ENCODE data around the gene VKORC1.
"Not testable (repeated sequence)": the region's sequence is repeated elsewhere in the genome, so short reads cannot be mapped to it uniquely, and the experiment has no call there.

Gene VKORC1

GRCh38 chr16:31138621-31139578, 44.3 kb upstream of the VKORC1 start:
- CTCF ChIA-PET, result interaction anchor here (0.9 kb wide), 1 partner anchor 22 kb away, joined by 3 read pairs; the partner anchor contains the start of gene KAT8
- DNase-seq (ENCODE audit: extremely low spot score), result no peak
- POLR2A ChIA-PET, result interaction anchor here (1.8 kb wide), 2 partner anchors 22 to 41 kb away, joined by 7 to 9 read pairs; partner anchors contain the start of genes FUS and KAT8
- TF ChIP-seq ZNF384 (IDR thresholded peaks at IDR 0.05) (no peak), SUZ12 (IDR thresholded peaks at IDR 0.05) (no peak), SP1 (IDR thresholded peaks at IDR 0.05) (no peak), CTBP1 (IDR thresholded peaks at IDR 0.05; ENCODE audit: borderline replicate concordance) (no peak), LEF1 (IDR thresholded peaks at IDR 0.05; ENCODE audit: borderline replicate concordance) (no peak), FOXA1 (IDR thresholded peaks at IDR 0.05) (no peak), FOXK2 (IDR thresholded peaks at IDR 0.05) (no peak), BHLHE40 (IDR thresholded peaks at IDR 0.05; ENCODE audit: borderline replicate concordance) (no peak), HDGF (IDR thresholded peaks at IDR 0.05; ENCODE audit: borderline replicate concordance) (no peak), ARNT (IDR thresholded peaks at IDR 0.05) (no peak), NFRKB (IDR thresholded peaks at IDR 0.05) (no peak), TARDBP (IDR thresholded peaks at IDR 0.05) (no peak), FOXM1 (IDR thresholded peaks at IDR 0.05; ENCODE audit: borderline replicate concordance) (no peak), ELF4 (IDR thresholded peaks at IDR 0.05) (no peak), PKNOX1 (IDR thresholded peaks at IDR 0.05) (no peak), L3MBTL2 (conservative IDR thresholded peaks at IDR 0.05) (no peak)

- CTCF ChIA-PET; DNase-seq (ENCODE audit: extremely low spot score): not testable (repeated sequence)
- POLR2A ChIA-PET, result interaction anchor here (6.9 kb wide), 1 partner anchor 20 kb away, joined by 38 read pairs; the partner anchor contains the start of gene KAT8
These were observed 42.4 kb upstream of the VKORC1 start for GRCh38 chr16:31136822-31137499.

GRCh38 chr16:31136287-31136662, 41.7 kb upstream of the VKORC1 start:
- POLR2A ChIA-PET, result interaction anchor here (2.0 to 6.9 kb wide), 2 partner anchors 19 to 43 kb away, joined by 5 to 38 read pairs; partner anchors contain the start of genes FUS and KAT8
- CTCF ChIA-PET, result no interaction called here
- no peak for TF ChIP-seq PKNOX1 (IDR thresholded peaks at IDR 0.05)
- no peak for TF ChIP-seq TARDBP (IDR thresholded peaks at IDR 0.05)
- no peak for TF ChIP-seq BHLHE40 (IDR thresholded peaks at IDR 0.05; ENCODE audit: borderline replicate concordance)
- no peak for TF ChIP-seq ZNF384 (IDR thresholded peaks at IDR 0.05)
- no peak for TF ChIP-seq HDGF (IDR thresholded peaks at IDR 0.05; ENCODE audit: borderline replicate concordance)
- no peak for TF ChIP-seq NFRKB (IDR thresholded peaks at IDR 0.05)
- TF ChIP-seq FOXM1 (IDR thresholded peaks at IDR 0.05; ENCODE audit: borderline replicate concordance), result no peak
- no peak for TF ChIP-seq CTBP1 (IDR thresholded peaks at IDR 0.05; ENCODE audit: borderline replicate concordance)
- TF ChIP-seq FOXK2 (IDR thresholded peaks at IDR 0.05), result no peak
- TF ChIP-seq SUZ12 (IDR thresholded peaks at IDR 0.05), result no peak
- no peak for TF ChIP-seq FOXA1 (IDR thresholded peaks at IDR 0.05)
- TF ChIP-seq ELF4 (IDR thresholded peaks at IDR 0.05), result no peak
- no peak for TF ChIP-seq ARNT (IDR thresholded peaks at IDR 0.05)
- TF ChIP-seq LEF1 (IDR thresholded peaks at IDR 0.05; ENCODE audit: borderline replicate concordance), result no peak
- no peak for TF ChIP-seq L3MBTL2 (conservative IDR thresholded peaks at IDR 0.05)
- no peak for DNase-seq (ENCODE audit: extremely low spot score)

GRCh38 chr16:31135535-31136286, 41.1 kb upstream of the VKORC1 start, which contains the start of gene PRSS8:
Gene PRSS8 (minus strand): TSS chr16:31135727. CDS start chr16:31135498, 229 bp downstream.
- 0 out of 2 replicates have a peak, but pooled peaks have one; percentile 31 for TF ChIP-seq TARDBP (IDR thresholded peaks at IDR 0.05)
- TF ChIP-seq NFRKB (IDR thresholded peaks at IDR 0.05), result no peak
- no peak for DNase-seq (ENCODE audit: extremely low spot score)
- POLR2A ChIA-PET, result interaction anchor here (2.0 to 6.9 kb wide), 2 partner anchors 18 to 44 kb away, joined by 5 to 38 read pairs; partner anchors contain the start of genes FUS and KAT8
- CTCF ChIA-PET, result no interaction called here

GRCh38 chr16:31134625-31135534, 40.3 kb upstream of the VKORC1 start:
- TF ChIP-seq ARNT (IDR thresholded peaks at IDR 0.05) (no peak), TARDBP (IDR thresholded peaks at IDR 0.05) (no peak), PKNOX1 (IDR thresholded peaks at IDR 0.05) (no peak), LEF1 (IDR thresholded peaks at IDR 0.05; ENCODE audit: borderline replicate concordance) (no peak), FOXK2 (IDR thresholded peaks at IDR 0.05) (no peak), BHLHE40 (IDR thresholded peaks at IDR 0.05; ENCODE audit: borderline replicate concordance) (no peak), HDGF (IDR thresholded peaks at IDR 0.05; ENCODE audit: borderline replicate concordance) (no peak), NFRKB (IDR thresholded peaks at IDR 0.05) (no peak), L3MBTL2 (conservative IDR thresholded peaks at IDR 0.05) (no peak), FOXA1 (IDR thresholded peaks at IDR 0.05) (no peak), SP1 (IDR thresholded peaks at IDR 0.05) (no peak), ZNF384 (IDR thresholded peaks at IDR 0.05) (no peak), CTBP1 (IDR thresholded peaks at IDR 0.05; ENCODE audit: borderline replicate concordance) (no peak), SUZ12 (IDR thresholded peaks at IDR 0.05) (no peak), ELF4 (IDR thresholded peaks at IDR 0.05) (no peak), FOXM1 (IDR thresholded peaks at IDR 0.05; ENCODE audit: borderline replicate concordance) (no peak)
- CTCF ChIA-PET, result no interaction called here
- DNase-seq (ENCODE audit: extremely low spot score), result no peak

More at GRCh38 chr16:31134625-31135534, 40.3 kb upstream of the VKORC1 start:
- POLR2A ChIA-PET, result interaction anchor here (2.0 to 6.9 kb wide), 2 partner anchors 18 to 45 kb away, joined by 5 to 38 read pairs; partner anchors contain the start of genes FUS and KAT8
